ENCODE results near the gene RAB12. TPM values are rescaled to one million over a fixed set of nuclear protein-coding genes. Genes with fewer than 3 reads are reported as not detected.
"Not testable (repeated sequence)": the region's sequence is repeated elsewhere in the genome, so short reads cannot be mapped to it uniquely, and the experiment has no call there.

The RAB12 gene
- total RNA-seq, 1 donor from 2014 or later: 63.3 TPM

DNA sequence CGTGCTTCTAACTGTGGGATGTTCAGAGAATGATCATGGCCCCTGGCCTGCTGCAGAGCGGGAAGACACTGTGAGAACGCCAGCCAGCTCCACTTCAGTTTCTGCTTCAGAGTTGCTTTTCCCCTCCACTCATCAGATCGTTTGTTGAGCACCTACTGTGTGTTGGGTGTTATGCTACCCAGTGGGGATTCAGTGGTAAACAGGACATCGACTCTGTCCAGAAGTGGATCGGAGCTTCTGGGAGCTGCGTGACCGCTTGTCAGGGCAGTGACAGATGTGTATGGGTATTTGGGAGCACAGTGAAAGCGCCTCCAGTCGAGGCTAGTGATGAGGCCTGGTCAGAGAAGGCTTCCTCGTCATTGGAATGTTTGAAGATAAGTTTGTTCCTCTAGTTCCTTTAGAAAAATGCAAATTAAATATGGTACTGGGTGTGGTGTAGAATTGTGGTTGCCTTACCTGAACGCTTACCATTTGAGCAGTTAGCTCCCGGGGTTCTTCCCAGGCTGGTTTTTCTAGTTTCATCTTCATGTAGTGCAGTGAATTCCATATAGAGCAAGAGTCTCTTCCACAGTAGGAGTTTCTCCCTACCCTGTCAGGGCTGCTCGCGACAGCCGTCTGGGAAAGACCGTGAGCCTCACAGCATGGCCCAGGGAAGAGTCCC lies 2.8 kb downstream of the RAB12 start:
- DNase-seq (ENCODE audit: extremely low read depth, low read depth, low spot score): no peak

DNA sequence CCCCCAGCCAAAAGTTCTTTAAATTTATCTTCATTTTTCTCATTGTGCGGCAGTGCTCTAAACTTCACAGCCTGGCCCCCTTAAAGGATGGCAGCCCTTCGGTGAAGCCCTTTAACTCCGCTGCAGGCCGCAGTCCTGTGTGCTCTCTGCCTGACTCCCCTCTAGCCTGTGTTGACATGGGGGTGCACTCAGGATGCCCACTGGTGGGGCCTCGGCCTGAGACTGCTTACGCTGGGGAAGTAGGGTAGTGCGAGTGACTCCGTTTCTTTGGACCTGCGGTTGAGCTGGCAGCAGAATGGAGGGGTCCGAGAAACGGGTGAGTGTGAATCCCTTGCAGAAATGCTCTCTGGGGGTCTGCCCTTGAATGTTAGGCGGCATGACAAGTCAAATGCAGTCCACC lies 5.6 kb downstream of the RAB12 start:
- no peak for DNase-seq (ENCODE audit: extremely low read depth, low read depth, low spot score)

DNA sequence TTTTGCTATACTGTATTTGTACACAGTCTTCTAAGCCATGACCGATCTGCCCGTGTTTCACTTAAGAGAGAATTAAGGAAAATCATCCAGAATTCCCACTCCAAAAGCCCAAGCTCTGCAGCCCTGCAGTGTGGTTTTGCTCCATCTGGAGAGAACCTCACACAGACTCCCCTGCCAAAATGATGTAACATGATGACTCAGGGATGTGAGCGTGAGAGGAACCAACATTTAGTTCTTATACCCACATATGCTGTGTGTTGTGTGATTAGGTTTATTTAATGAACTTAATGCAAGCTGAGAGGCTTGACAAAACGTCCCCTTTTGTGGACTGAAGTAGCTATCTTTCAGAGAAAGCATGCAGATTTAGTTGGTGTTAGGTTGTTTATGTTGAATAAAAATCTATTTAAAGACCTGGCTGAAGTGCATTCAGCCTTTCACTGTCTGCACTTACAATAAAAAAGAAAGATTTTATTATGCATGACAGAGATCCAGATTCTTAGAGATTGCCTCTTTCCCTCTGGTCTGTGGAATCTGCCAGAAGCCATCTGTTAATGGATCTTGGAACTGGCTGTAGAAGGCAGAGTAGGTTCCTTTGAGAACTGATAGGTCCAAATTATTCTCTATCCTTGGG lies 6.3 kb downstream of the RAB12 start:
- DNase-seq (ENCODE audit: extremely low read depth, low read depth, low spot score): no peak

DNA sequence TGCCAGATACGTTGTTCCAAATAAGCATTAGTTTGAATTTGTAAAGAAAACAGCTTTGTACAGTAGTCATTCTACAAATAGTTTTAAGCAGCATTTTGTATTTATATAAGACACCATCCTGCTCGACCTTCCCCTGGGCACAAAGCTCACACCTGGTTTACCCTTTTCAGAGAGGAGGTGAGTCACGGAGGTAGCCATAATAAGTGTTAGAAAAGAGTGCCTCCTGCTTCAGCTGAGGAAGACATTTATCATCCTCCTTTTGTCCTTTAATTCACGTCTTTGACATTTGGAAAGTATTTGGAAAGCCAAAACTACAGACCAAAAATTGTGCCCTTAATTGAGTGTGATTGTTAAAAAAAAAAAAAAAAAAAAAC lies 6.8 kb downstream of the RAB12 start:
- no peak for DNase-seq (ENCODE audit: extremely low read depth, low read depth, low spot score)

DNA sequence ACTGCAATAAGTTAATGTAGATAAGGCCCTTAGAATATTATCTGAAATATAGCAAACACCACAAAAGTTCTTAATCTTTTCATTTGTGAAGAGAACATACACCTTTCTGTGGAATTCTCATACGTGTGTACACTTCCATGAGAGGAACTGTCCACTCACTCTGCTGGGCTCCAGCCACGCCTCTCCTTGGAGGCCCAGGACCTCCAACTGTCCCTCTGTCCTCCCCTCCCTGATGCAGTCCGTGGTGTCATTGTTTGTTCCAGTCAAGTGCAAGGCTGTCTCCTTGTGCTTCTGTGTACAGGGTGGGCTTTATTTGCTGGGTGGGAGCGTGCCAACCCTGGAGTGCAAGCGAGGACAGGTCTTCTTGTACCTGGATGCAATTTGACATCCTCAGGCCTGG lies 8.7 kb downstream of the RAB12 start:
- no peak for DNase-seq (ENCODE audit: extremely low read depth, low read depth, low spot score)

DNA sequence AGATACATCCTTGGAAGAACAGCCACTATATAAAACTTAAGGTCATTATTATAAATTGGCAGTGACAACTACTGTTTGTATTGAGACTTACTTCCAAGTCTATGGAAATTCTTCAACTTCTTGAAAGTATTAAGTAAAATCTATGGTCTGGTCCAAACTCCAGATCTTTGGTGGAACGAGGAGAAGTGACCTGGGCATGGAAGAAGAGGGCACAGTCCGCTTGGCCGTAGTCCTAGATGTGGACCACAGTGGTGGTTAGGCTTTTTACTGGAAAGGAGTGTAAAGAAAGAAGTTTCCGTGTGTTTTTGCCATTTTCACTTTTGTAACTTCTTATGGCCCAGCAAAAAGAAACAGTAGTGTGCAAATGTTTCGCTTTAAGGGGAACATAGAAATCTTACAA lies 9.8 kb downstream of the RAB12 start:
- DNase-seq (ENCODE audit: extremely low read depth, low read depth, low spot score): no peak

DNA sequence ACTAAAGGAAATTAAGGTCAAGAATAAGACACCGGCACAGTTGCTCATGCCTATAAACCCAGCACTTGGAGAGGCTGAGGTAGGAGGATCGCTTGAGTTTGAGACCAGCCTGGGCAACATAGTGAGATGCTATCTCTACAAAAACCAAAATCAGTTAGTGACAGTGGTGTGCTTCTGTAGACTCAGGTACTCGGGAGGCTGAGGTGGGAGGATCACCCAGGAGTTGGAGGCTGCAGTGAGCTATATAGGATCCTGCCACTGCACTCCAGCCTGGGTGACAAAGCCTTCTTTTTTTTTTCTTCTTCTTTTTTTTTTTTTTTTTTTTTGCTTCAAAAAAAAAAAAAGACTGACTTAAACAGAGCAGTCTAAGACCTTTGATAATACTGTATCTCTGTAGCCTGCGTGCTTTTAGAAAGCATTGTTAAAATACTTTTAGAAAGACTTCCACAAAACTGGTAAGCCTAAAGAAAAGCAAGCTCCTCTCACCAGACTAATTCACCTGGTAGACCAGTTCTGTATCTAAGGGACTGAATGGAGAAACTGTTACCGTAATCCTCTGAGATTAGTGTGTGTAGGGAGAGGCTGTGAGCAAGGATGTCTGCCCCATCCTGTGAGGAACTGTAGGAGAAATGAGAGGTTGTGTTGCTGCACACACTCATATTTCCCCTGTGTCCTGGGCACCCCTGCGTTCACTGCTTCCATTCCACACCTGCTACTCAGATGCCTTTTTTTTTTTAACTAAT lies 10.8 kb downstream of the RAB12 start:
- no peak for DNase-seq (ENCODE audit: extremely low read depth, low read depth, low spot score)

DNA sequence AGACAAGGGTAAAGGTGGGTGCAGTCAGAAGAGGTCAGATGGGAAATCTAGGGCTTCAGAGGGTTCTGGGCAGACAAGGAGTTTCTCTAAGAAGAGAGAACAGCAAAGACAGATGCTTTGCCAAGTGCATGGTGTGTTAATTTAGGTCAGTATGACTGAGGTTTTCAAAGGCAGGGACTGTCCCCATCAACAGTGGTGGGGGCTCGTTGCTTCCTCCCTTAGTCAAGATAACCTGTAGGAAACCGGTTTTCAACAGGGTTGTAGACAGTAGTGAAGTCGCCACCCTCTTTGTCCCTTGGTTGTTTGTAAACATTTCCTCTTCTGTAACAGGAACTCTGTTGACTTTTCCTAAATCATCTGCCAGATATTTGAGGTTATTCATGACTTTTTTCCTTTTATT lies 11.6 kb downstream of the RAB12 start:
- DNase-seq (ENCODE audit: extremely low read depth, low read depth, low spot score): no peak

DNA sequence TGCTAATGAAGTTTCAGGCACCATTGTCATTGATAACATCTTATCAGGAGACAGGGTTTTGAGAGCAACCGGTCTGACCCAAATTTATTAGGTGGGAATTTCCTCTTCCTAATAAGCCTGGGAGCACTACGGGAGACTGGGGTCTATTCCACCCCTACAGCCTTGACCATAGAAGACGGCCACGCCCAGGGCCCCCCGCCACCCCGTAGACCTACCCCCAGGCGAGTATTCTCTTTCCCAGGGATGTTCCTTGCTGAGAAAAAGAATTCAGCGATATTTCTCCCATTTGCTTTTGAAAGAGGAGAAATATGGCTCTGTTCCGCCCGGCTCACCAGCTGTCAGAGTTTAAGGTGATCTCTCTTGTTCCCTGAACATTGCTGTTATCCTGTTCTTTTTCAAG lies 13.4 kb downstream of the RAB12 start:
- DNase-seq (ENCODE audit: extremely low read depth, low read depth, low spot score): not testable (repeated sequence)

DNA sequence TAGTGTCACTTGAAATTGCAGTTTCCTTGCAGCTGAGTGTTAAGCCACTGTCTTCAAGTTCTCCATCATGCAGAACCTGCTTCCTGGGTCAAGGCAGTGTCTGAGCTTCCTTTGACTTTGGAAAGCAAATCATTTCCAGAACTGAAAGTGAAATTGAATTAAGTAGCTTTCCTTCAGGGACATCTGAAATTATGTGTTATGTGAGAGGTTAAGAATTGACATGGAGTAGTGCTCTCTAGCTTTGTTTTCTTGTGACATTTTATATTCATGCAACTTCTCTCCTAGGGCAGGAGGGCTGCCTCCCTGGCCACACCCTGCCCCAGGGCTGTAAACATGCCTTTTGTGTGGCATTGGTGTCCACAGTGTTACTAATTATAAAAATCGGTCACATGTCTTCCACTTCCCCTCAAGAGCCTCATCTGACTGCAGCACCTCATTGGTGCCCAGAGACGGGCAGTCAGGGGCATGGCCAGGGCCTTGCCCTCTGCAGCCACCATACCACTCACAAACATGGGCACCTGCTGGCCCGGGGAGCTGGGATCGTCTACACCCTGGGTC lies 14.4 kb downstream of the RAB12 start:
- no peak for DNase-seq (ENCODE audit: extremely low read depth, low read depth, low spot score)

DNA sequence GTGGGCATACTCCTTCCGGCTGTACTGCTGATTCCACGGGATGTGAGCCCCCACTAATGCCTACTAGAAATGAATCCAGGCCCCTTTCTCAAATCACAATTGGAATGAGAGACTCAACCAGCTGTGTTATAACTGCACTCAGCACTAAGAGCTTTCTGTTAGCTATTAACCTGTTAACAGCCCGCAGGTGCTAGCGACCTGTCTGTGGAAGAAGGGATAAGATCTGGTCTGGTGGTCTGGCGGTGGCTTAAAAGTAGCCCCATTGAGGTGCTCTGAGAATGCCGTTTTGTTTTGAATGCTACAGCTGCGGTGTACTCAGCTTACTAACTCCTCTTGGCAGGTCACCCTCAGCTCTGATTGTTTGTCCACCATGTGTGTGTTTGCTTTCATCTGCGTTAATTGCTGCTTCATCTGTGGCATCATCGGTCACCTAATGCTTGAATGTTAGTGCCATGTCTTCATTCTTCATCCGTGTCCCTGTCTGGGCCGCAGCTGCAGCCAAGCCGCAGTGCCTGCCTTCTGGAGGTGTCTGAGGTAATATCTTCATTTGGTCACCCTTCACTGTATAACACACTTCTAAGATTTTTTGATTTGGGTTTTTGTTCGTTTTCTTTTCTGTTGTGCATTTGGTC lies 16.3 kb downstream of the RAB12 start:
- DNase-seq (ENCODE audit: extremely low read depth, low read depth, low spot score): no peak

DNA sequence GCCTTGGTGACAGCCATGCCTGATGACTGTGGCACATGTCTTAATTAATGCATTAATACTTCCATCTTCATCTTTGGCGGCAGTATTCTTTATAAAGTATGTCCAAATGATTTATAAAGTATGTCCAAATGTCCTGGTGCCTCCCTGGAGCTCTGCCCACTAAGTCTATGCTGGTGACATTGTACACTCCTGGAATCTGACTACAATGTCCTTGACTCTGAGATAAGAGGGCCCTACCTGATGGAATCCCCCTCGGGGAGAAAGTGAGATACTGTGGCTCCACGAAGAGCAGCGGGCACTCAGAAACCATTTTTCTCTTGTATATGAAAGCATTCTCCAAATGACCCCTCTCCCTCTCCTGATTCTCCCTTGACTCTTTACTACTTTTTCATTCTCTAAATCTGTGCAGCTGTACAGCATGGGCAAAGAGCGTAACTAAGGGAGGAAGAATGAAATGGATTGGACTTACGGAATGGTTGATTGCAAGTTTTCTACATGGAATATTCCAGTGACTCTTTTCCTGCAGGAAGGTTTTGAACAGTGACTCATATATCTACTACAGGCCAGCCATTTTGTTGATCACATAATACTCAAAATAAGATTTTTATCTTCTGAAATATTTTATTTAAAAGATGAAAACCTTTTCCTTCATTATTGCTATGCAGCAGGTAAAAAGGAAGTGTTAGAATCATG lies 17.3 kb downstream of the RAB12 start:
- DNase-seq (ENCODE audit: extremely low read depth, low read depth, low spot score): no peak

DNA sequence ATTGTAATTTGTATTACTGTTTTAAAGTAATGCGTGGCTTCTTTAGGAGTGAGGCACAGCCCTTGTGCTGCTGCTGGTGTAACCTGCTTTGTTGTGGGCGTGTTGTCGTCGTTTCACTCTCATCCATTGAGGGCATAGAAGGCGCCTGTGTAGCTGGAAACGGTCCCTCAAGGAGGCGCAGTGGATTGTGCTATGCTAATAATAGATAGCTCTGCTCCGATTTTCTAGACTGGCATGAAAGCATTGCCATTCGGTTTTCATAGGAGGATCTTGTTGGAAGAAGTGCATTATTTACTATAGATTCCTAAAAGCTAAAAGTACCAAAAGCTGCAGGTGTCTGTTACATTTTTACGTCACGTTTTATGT lies 17.9 kb downstream of the RAB12 start:
- DNase-seq (ENCODE audit: extremely low read depth, low read depth, low spot score): no peak

DNA sequence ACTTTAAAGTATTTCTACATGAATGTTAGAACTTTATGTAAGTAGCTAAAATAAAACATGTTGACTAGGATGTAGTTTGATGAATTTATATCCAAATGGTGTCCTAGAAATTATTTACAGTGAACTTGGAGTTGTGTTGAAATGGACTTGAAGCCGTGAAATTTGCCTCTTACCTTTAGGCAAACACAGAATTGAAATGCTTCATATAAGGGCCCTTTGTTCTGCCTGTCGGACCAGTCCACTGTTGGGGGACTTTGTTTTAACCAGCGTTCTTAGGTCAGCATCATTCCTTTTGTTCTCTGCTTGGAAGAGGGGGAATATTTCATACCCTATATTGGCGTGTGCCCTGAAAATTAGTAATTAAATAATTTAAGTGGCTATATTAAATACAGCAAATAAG lies 18.3 kb downstream of the RAB12 start:
- DNase-seq (ENCODE audit: extremely low read depth, low read depth, low spot score): no peak

DNA sequence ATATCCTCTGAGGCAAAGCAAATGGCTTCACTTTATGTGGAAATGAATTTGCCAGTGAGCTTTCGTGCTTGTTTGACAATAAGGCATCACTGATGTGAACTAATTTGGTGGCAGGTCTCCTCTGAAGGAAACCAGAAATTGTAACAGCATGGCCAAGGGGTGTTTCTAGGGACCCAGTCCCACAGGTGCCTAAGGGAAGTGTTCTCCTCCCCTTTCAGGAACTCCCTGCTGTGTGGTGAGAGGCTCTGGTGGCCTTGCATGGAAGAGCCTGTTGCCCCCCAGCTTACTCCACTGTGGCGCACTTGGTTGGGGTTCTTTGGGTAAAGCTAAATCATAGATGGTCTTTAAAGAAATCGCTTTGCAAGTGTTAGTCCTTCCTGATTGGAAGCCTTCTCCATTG lies 20.4 kb downstream of the RAB12 start:
- no peak for DNase-seq (ENCODE audit: extremely low read depth, low read depth, low spot score)

DNA sequence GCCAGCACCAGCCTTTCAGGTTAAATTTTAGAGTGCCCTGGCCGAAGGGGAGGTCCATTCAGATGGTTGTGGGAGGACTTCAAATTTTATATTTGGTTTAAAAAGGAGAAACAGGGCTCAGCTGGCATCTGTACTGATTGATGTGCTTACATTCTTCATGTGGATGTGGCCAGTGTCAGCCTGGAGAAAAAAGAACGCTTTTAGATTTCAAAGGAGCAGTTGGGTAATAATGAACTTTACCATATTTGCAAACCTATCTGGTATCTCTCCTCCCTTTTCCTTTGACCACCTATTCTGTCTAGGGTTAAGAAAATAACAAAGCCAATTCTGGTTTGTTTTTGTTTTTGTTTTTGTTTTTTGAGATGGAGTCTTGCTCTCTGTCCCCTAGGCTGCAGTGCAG lies 21.3 kb downstream of the RAB12 start:
- no peak for DNase-seq (ENCODE audit: extremely low read depth, low read depth, low spot score)

DNA sequence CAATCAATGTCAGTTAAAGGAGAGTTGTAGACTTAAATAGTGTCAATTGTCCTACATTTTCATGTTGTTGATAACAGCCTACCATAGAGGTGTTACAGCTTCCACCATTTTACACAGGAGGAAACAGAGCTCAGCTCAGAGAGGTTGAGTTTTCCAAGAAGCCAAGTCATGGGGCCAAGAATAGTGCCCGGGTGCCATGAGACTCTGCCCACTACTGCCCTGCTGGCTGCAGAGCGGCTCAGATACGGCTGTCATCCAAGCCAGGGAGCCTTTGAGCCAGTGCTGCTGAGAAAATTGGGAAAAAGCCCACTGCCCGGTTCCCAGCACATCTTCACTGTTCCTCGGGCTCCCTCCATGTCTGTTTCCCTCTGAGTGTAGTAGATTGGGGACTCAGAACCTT lies 22.0 kb downstream of the RAB12 start:
- DNase-seq (ENCODE audit: extremely low read depth, low read depth, low spot score): no peak

DNA sequence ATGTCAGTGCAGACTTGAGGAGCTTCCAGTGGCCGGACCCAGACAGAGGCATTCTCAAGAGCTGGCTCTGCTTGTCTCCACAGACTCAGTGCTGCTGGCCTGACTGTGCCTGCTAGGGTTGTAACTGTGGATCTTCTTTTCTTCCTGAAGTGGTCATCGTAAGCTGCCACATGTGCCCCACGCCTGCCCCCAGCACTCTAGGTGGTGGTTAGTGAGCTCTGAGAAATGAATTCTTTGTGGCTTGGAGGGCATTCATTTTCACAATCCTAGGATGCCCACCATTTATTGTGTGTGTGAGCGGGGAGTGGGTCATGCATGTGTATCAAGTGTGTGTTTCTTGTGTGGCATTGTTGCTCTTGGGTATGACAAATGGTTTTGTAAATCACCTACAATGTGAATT lies 23.1 kb downstream of the RAB12 start:
- DNase-seq (ENCODE audit: extremely low read depth, low read depth, low spot score): no peak

DNA sequence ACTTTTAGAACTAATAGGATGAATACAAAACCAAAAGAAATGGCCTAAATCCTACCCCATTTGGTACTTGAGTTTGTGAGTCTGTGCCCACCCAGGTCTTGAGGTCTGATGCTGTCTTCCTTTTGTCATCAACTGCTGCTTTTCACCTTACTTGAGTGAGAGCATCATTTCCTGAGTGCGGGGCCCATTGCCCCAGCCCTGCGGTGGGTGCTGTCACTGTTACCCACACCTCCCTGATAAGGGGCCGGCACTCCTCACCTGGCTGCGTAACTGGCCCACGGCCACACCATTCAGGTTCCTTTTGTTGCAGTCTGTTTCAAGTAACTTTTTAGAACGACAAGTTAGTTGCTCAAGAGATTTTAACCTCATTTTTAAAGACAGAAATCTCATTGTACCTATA lies 25.3 kb downstream of the RAB12 start:
- DNase-seq (ENCODE audit: extremely low read depth, low read depth, low spot score): no peak

DNA sequence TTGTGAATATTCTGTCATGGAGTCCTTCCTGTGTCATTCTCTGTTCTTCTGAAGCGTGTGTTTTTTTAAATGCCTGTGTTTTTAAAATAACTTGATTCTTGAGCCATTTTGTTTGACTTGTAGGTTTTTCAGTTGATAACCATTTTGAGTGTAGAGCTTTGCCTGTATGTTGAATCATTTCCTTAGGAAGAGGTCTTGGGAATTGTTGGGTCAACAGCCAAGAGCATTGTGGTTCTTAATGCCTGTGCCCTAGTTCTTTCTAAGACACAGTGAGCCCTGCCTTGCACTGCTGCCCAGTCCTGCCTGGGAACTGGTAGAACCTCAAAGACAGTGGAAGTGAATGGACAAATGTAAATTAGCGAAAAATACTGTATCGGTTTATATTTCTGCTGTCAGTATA lies 25.9 kb downstream of the RAB12 start:
- no peak for DNase-seq (ENCODE audit: extremely low read depth, low read depth, low spot score)

DNA sequence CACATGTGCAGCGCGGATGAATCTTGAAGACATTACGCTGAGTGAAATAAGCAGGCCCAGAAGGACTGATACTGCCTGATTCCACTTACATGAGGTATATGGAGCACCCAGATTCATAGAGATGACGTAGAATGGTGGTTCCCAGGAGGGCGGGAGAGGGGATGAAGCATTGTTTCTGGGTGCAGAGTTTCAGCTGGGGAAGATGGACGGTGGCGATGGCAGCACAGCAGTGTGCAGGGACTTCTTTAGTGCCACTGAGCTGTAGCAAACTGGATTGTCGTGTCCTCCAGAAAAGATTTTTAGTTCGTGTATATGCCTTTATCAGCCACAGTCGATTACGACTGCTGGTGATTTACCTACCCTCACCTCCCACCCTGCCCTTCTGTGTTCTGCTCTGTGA lies 30.5 kb downstream of the RAB12 start:
- no peak for DNase-seq (ENCODE audit: extremely low read depth, low read depth, low spot score)
